DMS 273 (cell line): ENCODE data around the gene LIN37.
"Not testable (repeated sequence)": the region's sequence is repeated elsewhere in the genome, so short reads cannot be mapped to it uniquely, and the experiment has no call there.

Source experiments
- DNase-seq: peaks from one replicate; lab custom pipeline; 2025; ENCODE audit not compliant: unreplicated experiment; lab: John Stamatoyannopoulos, UW

The LIN37 gene

GRCh38 chr19:35719402-35720162, 28.8 kb upstream of the LIN37 start:
- DNase-seq: no peak

- no peak for DNase-seq
Measured at GRCh38 chr19:35720163-35720524, 28.2 kb upstream of the LIN37 start.

- no peak for DNase-seq
Measured at GRCh38 chr19:35720648-35721047, 27.7 kb upstream of the LIN37 start.

- no peak for DNase-seq
Measured at GRCh38 chr19:35721374-35721773, 27.0 kb upstream of the LIN37 start.

DNA sequence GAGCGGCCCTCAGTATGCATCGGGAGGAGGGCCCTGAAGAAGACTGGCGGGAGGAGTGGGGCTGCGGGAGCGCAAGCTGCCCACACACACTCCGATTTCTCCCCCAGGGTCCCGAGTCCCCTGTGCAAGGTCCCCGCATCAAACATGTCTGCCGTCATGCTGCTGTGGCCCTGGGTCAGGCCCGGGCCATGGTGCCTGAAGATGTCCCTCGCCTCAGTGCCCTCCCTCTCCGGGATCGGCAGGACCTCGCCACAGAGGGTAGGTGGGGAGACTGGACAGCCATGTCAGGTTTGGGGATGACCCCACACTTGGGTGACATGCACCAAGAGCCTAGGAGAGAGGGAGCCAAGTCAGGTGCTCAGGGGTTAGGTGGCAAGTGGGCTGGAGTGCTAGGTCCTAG, 25.9 kb upstream of the LIN37 start:
- DNase-seq: no peak

GRCh38 chr19:35722897-35723296, 25.5 kb upstream of the LIN37 start:
- DNase-seq: no peak

- no peak for DNase-seq
Measured at GRCh38 chr19:35723671-35724070, 24.7 kb upstream of the LIN37 start.

DNA sequence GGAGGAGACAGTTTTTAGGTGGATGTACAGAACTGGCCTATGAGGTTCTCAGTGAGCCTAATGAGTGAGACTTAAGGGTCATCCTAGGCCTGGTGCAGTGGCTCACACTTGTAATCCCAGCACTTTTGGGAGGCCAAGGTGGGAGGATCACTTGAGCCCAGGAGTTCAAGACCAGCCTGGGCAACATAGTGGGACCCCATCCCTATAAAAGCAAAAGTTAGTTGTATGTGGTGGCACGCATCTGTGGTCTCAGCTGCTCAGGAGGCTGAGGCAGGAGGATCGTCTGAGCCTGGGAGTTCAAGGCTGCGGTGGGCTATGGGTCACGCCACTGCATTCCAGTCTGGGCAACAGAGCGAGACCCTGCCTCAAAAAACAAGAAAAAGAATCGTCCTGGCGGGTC, 24.2 kb upstream of the LIN37 start:
- DNase-seq: not testable (repeated sequence)

- no peak for DNase-seq
Measured at GRCh38 chr19:35724560-35724959, 23.8 kb upstream of the LIN37 start.

DNA sequence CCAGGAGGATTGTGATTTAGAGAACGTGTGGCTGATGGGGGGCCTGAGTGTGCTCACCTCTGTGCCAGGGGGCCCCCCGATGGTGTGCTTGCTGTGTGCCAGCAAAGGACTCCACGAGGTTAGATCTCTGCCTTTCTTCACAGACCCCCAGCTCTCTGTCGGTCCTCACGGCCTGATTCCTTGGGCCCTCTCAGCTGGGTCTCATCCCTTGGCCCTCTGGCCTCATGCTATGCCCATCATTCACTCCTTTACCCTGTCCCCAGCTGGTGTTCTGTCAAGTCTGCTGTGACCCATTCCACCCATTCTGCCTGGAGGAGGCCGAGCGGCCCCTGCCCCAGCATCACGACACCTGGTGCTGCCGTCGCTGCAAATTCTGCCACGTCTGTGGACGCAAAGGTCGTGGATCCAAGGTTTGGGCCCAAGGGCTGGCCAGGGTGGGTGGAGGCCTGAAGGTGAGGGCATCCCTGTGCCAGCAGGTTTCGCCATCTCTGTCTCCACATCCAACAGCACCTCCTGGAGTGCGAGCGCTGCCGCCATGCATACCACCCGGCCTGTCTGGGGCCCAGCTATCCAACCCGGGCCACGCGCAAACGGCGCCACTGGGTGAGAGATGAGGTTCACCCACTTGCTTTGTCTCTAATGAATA, 23.0 kb upstream of the LIN37 start:
- DNase-seq: no peak

GRCh38 chr19:35727053-35727955, 21.1 kb upstream of the LIN37 start:
- DNase-seq: no peak

- no peak for DNase-seq
Measured at GRCh38 chr19:35727956-35728706, 20.2 kb upstream of the LIN37 start.

DNA sequence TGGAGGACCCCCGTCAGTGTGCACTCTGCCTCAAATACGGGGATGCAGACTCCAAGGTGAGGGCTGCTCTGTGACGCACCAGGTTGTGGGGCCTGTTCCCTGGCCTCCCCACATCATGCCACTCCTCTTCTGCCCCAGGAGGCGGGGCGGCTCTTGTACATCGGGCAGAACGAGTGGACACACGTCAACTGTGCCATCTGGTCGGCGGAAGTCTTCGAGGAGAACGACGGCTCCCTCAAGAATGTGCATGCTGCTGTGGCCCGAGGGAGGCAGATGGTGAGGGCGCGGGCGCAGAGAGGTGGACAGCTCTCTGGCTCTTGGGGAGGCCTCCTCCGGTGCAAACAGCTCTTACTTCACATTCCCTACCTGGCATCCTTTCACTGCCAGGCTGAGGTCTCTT, 19.4 kb upstream of the LIN37 start:
- DNase-seq: no peak

GRCh38 chr19:35729763-35730162, 18.6 kb upstream of the LIN37 start:
- DNase-seq: no peak

- DNase-seq: no peak
Measured at GRCh38 chr19:35730326-35730725, 18.1 kb upstream of the LIN37 start.

GRCh38 chr19:35731353-35731752, 17.0 kb upstream of the LIN37 start:
- DNase-seq: no peak

GRCh38 chr19:35731779-35732405, 16.5 kb upstream of the LIN37 start:
- DNase-seq: no peak

- DNase-seq: no peak
Measured at GRCh38 chr19:35732540-35733179, 15.7 kb upstream of the LIN37 start.

GRCh38 chr19:35733180-35734125, 14.9 kb upstream of the LIN37 start:
- DNase-seq: no peak
